ENCODE results near the gene CYTH2. TPM values are rescaled to one million over a fixed set of nuclear protein-coding genes. Genes with fewer than 3 reads are reported as not detected.

Gene CYTH2
- total and polyA plus RNA-seq, 9 of the 15 experiments (the other 6 are each of a cell fraction or from before 2014, with no cell fraction given), result 1.8 to 45.2 (median 23.8) TPM

- H3K36me3 ChIP-seq (ENCODE audit: control insufficient read depth, insufficient read depth, low read length), result peaks cover 34% of the 10 kb centered on the region; the same call in 1 of the 3 replicates
- in situ Hi-C loops (cut with MboI), result no loop called here
- no peak overlapping the region for H3K4me2 ChIP-seq (ENCODE audit: insufficient read depth, low read length)
- ChIA-PET POLR2A (interaction anchor here (0.6 to 1.7 kb wide), 4 partner anchors 8 to 12 kb away, joined by 3 to 7 read pairs (median 4); no protein-coding TSS in a partner anchor), CTCF (ENCODE audit: low intra/inter-chr PET ratio) (no interaction called here)
- H3K4me3 ChIP-seq, result no peak overlapping the region
- DNase-seq (ENCODE audit: extremely low read depth in 1 of 4, low spot score in 3 of 4) (no peak), ATAC-seq (peak; percentile 16), FAIRE-seq (no peak)
- TF ChIP-seq RBFOX2 (IDR thresholded peaks at IDR 0.05; ENCODE audit: low read depth, low read length) (peak; percentile 64), THRB (CRISPR knock-in tag; conservative IDR thresholded peaks at IDR 0.05) (0 out of 2 replicates have a peak, but pooled peaks have one; percentile 17), POLR2AphosphoS5 (IDR thresholded peaks at IDR 0.05; ENCODE audit: control insufficient read depth, insufficient read depth, low read depth, low read length) (0 out of 2 replicates have a peak, but pooled peaks have one; percentile 10), CBX8 (IDR thresholded peaks at IDR 0.05; ENCODE audit: borderline replicate concordance, extremely low read depth, low read depth, low read length, poor library complexity, severe bottlenecking) (no peak), POLR2G (IDR thresholded peaks at IDR 0.05; ENCODE audit: low read depth, low read length) (peak; percentile 77), SMAD4 (CRISPR knock-in tag; conservative IDR thresholded peaks at IDR 0.05) (no peak), POLR2A (conservative IDR thresholded peaks at IDR 0.05) (peak; percentile 38; the same call in 1 of the 2 replicates)
- TF ChIP-seq, protein P1, sequence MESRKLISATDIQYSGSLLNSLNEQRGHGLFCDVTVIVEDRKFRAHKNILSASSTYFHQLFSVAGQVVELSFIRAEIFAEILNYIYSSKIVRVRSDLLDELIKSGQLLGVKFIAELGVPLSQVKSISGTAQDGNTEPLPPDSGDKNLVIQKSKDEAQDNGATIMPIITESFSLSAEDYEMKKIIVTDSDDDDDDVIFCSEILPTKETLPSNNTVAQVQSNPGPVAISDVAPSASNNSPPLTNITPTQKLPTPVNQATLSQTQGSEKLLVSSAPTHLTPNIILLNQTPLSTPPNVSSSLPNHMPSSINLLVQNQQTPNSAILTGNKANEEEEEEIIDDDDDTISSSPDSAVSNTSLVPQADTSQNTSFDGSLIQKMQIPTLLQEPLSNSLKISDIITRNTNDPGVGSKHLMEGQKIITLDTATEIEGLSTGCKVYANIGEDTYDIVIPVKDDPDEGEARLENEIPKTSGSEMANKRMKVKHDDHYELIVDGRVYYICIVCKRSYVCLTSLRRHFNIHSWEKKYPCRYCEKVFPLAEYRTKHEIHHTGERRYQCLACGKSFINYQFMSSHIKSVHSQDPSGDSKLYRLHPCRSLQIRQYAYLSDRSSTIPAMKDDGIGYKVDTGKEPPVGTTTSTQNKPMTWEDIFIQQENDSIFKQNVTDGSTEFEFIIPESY (CRISPR knock-in tag; IDR thresholded peaks at IDR 0.05), result 0 out of 2 replicates have a peak, but pooled peaks have one; percentile 11
- intact Hi-C loops (cut with micrococcal nuclease), result no loop called here
- H3K79me2 ChIP-seq (ENCODE audit: control insufficient read depth, insufficient read depth, low read length), result no peaks in the 10 kb centered on the region
- H3K27me3 ChIP-seq (ENCODE audit: control insufficient read depth in 2 of 2, insufficient read depth in 2 of 2, low read length in 2 of 2), result no peaks in the 10 kb centered on the region
- H3K9me1 ChIP-seq (ENCODE audit: control insufficient read depth, insufficient read depth, low read length), result no peaks in the 10 kb centered on the region
- 0 out of 2 replicates have a peak, but pooled peaks cover under 1% of the 10 kb centered on the region for H4K20me1 ChIP-seq (replicated peaks; ENCODE audit: control insufficient read depth, insufficient read depth, low read length)
- no peak overlapping the region for H3K27ac ChIP-seq (ENCODE audit: extremely low read depth, low read depth, low read length)
- H2AFZ ChIP-seq (ENCODE audit: low read depth, low read length), result no peak overlapping the region
- WGBS (ENCODE audit: insufficient coverage, low coverage, missing lambda C conversion rate), result 91% methylated on average over 38 of the region's 52 CpGs
- H3K9ac ChIP-seq (ENCODE audit: insufficient read depth in 1 of 2, low read depth in 2 of 2, low read length in 2 of 2), result no peak overlapping the region
- H3K9me3 ChIP-seq (replicated peaks; ENCODE audit: control insufficient read depth, insufficient read depth, low read depth, low read length), result no peaks in the 10 kb centered on the region
- no TSS peak for BruUV-seq (replicated peaks)
- H3K4me1 ChIP-seq (replicated peaks in 1 of 2; ENCODE audit: control insufficient read depth in 2 of 2, insufficient read depth in 2 of 2, low read length in 2 of 2), result peaks cover 0 to 19% of the 10 kb centered on the region in 2 experiments; a peak in 2 of 5 replicates
Measured at GRCh38 chr19:48480558-48481500, 11.7 kb downstream of the CYTH2 start.

Measured in K562 (cell line).